Hematopoietic multipotent progenitor cell treated with erythropoietin and hydrocortisone succinate and interleukin-3 and kit ligand, for 8 days (in vitro differentiated cells): Measurements from ENCODE around the gene RHBDD1.

Source experiments
- DNase-seq: peaks from one replicate; pipeline ENCODE4 v3.0.0-alpha.2; 2015

Gene RHBDD1

DNA sequence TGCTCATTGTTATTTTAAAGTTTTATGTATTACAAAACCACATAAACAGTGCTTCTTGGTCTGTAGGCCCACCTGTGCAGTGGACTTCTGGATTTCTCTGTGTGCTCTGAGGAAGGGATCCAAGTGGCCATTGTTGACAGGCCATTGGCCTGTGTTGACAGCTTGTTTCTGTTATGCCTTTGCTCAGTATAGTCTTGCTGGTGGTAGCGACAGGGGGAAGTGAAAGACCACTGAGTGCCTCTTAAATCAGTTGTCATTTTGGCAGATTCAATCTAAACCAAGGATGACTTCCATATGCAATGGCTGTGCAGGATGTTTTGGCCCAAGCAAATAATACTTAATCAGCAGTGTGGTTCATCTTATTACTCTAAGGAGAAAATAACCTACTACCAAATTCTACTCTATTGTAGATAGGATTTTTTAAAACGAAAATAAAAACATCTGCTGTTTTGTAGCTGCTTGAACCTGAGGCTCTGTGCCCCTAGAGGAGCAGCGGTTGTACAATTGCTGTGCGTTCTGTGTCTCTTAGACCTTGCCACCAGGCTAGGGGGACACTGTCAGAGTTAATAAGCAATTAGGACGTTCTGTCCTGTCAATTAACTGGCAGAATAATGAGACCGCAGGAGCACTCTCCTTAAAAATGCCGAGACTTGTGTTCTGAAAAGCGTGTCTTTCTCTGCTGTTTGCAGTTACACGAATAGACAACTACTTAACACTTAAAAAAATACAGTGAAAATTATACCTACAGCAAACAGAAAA, 108.2 kb downstream of the RHBDD1 start:
- no peak for DNase-seq

DNA sequence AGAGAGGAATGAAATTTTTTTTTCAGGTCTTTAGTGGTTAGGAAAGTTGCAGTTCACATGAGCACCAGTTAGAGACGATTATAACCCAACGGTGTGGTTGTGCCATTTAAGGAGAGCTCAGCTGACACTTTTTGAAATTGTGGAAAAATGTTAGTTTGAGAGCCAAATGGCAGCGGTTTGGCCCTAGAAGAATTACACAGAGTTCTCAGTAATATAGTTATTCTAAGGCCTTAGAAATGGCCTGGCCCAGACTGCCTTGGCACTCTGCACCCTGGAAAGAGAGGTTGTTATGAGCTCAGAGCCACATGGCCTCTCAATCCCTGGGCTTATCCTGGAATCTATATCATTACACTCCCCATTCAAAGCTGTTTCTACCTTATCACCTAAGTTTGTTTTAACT, 117.4 kb downstream of the RHBDD1 start:
- no peak for DNase-seq

DNA sequence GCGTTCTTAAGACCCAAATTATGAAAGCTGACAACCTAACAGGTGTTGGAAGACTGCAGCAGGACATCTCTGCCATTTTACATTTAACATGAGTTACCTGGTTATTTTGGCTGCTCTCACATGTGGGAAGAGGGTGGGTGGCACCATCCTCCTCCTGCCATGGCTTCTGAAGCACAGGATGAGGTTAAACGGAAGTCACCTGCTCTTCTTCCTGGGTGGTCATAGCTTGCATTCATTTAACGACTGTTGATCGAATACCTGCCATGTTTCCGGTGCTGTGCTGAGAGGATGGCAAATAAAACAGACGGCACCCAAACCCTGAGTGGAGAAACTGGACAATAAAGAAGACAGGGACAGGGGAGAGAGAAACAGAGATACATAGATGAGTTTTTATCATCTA, 118.0 kb downstream of the RHBDD1 start:
- no peak for DNase-seq

GRCh38 chr2:226956659-226957058, 120.8 kb downstream of the RHBDD1 start:
- no peak for DNase-seq

DNA sequence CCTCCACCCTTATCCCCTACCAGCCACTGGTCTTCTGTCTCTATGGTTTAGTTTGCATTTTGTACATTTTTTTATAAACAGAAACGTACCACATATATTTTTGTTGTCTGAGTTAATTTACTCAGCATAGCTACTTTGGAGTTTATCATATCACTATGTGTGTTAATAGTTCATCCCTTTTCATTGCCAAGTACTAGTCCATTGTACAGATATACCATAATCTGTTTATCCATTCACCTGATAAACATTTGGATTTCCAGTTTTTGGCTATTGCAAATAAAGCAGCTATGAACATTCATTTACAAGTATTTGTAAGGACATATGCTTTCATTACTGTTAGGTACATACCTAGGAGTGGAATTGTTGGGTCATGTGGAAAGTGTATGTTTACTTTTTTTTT, 123.6 kb downstream of the RHBDD1 start:
- no peak for DNase-seq

DNA sequence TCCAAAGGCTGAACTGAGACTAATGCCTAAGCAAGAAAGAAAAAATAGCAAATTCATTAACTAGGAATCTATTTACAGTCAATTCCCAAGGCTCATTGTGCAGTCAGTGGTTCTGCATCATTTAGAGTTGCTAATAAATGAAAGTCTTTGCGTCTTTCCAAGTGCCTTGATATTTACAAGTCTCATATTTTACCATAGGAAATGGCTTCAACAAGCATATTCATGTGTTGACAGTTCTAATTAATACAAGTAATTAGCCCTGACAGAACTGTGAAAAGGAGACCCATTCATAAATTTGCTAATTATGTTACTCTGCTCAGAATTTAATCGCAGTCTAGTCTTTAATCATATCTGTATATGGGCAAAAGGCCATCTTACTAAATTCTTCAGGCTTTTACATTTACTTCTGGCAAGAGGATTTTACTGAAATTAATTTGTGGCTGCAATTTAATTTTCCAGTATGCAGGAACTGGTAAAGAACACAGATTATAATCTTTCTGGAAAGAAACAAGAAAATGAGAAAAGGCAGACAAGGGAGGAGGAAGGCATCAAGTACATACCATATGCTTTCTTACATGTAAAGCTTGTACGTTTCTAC, 126.4 kb downstream of the RHBDD1 start:
- DNase-seq: no peak

DNA sequence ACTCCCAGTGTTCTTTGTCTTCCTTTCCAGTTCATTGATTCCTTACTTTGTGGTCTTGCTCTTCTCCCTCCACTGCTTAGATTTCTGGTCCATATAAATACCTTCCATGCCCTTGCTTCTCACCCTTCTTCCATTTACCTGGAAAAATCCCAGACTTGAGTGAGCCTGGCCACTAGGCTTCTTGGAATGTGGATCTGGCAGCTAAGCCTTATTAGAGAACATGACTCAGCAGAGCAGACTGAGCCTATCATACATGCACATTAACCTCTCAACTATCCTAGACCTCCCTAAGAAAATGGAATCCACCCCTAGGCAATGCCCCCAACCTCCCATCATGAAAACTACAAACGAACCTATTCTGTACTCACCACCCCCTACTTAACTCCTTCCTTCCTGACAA, 127.7 kb downstream of the RHBDD1 start:
- DNase-seq: no peak

GRCh38 chr2:226965376-226965775, 129.5 kb downstream of the RHBDD1 start:
- DNase-seq: no peak

GRCh38 chr2:226969417-226970080, 133.7 kb downstream of the RHBDD1 start:
- no peak for DNase-seq

DNA sequence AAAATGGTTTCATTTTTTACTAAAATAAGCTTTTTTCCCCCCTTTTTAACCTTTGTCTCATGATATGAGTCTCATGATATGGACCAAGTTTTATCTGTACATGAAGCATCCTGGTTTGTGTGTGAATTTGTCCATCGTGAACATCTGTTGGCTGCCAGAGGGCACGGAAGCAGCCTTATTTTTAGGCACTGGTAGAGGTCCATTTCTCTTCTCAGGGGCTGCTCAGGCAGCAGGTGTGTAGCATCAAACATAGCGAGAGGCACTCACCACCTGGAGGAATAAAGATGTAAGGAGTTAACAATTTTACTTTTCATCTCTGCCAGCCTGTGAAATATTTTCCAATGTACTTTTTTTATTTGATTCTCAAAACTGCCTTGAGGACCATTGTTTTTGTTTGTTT, 134.5 kb downstream of the RHBDD1 start:
- no peak for DNase-seq

- DNase-seq: no peak
Observed at GRCh38 chr2:226971084-226971483, 135.2 kb downstream of the RHBDD1 start.

DNA sequence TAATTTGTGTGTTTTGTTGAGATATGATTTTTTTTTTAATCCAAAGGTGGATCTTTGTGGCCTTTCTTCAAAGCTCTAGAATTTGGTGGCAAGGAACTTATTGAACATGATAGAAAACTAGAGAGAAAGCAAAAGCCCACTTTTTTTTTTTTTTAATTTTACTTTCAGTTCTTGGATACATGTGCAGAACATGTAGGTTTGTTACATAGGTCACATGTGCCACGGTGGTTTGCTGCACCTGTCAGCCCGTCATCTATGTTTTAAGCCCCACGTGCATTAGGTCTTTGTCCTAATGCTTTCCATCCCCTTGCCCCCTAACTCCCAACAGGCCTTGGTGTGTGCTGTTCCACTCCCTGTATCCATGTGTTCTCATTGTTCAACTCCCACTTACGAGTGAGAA, 135.9 kb downstream of the RHBDD1 start:
- no peak for DNase-seq

DNA sequence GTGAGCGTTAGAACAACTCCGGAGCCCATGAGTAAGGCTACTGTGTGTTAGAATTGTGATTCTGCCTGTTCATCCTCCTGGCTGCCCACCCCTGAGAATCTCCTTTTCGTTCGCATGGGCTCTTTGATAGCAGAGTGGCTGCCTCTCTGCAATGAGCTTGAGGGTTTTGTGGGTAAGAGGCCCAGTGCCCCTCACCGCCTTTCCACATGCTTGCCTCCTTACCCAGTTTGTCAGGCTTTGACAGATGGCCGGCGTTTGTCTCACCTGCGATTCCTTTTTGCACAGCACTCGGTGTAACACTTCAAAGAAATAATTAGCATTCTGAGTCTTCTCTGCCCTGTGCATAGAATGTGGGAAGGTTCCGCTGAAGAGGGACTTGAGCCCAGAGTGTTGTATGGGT, 138.0 kb downstream of the RHBDD1 start:
- DNase-seq: no peak

DNA sequence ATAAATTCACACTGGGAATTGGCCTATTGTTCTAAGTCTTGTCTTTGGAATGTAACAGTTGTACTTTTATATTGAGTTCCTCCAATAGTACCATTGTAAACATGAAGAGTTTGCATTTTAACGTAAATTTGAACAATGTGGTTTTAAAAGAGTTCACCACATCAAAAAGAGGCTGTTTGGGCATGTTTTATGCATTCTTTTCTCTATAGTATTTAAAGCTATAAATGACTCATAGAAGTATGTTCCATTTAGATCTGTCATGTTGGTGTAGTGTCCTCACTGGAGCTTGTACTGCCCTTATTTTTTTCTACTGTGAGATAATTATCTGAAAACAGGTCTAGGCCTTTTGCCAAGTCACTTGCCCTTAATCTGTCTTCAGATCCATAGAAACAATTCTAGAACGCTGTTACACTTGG, 141.9 kb downstream of the RHBDD1 start:
- DNase-seq: peak; percentile 84

DNA sequence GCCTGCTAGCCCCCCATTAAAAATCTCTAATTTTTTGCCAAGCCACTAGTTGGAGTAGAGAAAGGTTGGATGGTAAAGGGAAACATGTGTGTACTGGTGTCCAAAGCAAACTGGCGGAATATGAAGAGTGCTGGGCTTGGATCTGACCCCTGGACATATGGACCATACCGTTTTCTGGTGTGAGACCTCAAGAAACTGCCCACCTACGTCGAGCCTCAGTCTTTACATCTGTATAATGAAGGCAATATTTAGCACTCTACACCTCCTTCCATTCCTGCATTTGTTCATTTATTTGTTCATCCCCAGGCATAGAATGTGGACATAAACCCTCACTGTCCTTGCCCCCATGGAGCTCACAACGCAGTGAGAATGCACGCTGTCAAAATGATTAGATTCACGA, 142.4 kb downstream of the RHBDD1 start:
- no peak for DNase-seq

- DNase-seq: peak; percentile 71
Observed at GRCh38 chr2:226979004-226979403, 143.2 kb downstream of the RHBDD1 start.

DNA sequence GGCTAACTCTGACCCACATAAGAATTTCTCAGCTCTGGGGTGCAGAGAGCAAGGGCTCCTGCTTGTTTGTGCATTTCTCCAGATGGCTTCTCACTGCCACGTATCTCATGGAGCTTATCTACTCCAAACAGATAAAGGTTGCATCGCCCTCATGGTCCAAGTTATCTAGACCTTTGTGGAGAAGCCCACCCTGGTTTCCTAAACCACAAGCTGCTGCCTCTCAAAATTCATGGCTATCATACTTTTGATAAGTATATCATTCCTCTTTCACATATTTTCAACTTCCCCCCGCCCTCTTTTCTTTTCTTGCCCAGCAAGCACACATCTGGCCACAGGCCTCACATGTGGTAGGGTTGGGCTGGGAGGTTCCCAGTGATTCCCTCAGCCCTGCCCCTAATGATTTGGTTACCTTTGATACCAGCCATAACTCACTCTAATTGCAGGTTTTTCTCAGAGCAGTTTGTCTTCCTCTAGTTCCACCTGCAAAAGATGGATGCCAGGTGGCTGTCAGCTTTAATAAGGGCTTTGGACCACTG, 146.0 kb downstream of the RHBDD1 start:
- DNase-seq: peak; percentile 97

- DNase-seq: peak; percentile 79
Observed at GRCh38 chr2:226983895-226984749, 148.3 kb downstream of the RHBDD1 start.

DNA sequence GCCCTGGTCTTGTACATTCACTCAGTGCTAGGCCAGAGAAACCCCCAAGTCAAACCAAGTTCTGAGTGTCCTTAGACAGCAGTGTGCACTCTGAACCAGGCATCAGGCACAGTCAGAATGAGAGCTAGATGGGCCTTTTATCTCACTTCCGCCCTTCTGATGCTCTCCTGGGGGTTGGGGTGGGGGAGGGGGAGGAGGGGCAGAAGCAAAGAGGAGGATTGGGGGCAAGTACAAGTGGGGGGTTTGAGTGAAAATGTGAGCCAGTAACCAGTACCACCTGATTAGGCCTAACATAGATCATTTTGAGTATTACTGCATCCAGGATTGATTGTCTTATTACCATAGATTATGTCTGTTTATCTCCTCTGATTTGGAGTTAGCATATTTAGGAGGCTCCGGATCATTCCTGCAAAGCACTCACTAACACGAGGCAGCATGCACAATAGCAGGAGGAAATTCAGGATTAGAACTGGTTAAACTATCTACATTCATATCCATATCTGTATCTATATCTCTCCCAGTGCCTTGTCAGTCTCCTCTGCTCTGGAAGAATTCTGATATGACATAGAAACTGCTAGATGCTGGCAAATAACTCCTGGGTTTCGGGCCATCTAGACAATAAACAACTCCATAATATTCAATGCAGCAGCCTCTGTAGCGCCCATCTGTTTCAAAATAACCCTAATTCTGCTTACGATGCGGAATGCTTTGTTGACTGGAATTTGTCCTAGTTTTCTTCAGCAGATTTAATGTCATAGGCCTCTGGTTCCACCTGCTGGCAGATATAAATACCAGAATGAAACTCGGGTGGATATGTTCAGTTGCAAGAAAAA, 149.1 kb downstream of the RHBDD1 start:
- peak; percentile 81 for DNase-seq

DNA sequence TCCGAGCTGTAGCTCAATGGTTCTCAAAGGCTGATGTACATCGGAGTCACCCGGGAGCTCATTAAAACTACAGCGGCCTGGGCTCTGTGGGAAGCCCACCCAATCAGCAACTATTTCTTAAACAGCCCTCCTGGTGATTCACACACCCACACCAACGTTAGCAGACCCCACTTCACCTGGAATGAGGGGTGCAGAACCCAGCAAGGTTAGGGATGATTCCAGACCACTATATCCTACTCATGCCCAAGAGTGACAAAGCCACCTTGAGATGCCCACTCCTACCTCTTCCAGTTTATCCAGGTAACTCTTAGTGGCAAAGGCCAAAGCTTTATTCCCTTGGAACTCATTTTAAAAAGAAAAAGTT, 149.7 kb downstream of the RHBDD1 start:
- DNase-seq: no peak

DNA sequence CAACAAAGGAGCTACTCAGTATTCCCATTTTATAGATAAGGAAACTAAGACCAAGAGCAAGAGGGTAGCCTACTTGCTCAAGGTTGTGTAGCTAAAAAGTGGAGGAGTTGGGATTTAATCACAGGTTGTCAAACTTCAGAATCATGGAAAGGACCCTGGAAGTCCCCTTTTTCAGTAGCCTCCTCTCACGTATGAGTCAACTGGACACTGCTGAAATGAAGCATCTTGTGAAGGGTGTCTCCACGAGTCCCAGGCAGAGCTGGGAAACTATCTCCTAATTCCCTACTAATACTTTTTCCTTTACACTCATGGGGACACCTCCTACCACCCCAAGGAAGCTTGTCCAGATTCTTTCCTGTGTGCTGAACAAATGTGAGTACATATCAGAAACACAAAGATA, 155.8 kb downstream of the RHBDD1 start:
- DNase-seq: no peak

DNA sequence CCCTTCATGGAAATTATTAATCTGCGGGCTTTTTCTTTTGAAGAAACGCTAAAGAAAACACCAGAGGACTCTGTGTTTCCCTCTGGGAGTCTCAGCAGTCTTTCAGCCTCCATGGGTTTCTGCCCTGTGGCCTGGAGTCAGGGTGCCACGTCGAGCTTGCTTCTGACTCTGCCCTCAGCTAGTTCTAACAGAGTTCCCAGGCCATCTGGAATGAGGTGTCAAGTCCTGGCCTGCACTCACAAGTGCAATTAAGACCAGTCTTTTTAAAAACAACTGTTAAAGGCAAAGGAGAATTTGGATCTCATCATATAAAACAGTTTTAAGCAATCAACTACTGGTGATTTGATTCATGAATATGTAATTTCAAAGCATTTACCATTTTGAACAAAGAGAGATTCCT, 157.3 kb downstream of the RHBDD1 start:
- no peak for DNase-seq
